Measurements from ENCODE around the gene TBCK.

The TBCK gene

GRCh38 chr4:106034220-106034619, 281.8 kb downstream of the TBCK start:
- H3K4me3 ChIP-seq (ENCODE audit: low read depth, low read length), result no peak overlapping the region
- TF ChIP-seq, protein P1, sequence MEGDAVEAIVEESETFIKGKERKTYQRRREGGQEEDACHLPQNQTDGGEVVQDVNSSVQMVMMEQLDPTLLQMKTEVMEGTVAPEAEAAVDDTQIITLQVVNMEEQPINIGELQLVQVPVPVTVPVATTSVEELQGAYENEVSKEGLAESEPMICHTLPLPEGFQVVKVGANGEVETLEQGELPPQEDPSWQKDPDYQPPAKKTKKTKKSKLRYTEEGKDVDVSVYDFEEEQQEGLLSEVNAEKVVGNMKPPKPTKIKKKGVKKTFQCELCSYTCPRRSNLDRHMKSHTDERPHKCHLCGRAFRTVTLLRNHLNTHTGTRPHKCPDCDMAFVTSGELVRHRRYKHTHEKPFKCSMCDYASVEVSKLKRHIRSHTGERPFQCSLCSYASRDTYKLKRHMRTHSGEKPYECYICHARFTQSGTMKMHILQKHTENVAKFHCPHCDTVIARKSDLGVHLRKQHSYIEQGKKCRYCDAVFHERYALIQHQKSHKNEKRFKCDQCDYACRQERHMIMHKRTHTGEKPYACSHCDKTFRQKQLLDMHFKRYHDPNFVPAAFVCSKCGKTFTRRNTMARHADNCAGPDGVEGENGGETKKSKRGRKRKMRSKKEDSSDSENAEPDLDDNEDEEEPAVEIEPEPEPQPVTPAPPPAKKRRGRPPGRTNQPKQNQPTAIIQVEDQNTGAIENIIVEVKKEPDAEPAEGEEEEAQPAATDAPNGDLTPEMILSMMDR (IDR thresholded peaks at IDR 0.05; ENCODE audit: low read depth, low read length), result no peak
- in situ Hi-C loops (cut with HindIII; ENCODE audit: low sequenced_read_pairs), result no loop called here
- DNase-seq (ENCODE audit: low read depth, low spot score), result peak; percentile 20

DNA sequence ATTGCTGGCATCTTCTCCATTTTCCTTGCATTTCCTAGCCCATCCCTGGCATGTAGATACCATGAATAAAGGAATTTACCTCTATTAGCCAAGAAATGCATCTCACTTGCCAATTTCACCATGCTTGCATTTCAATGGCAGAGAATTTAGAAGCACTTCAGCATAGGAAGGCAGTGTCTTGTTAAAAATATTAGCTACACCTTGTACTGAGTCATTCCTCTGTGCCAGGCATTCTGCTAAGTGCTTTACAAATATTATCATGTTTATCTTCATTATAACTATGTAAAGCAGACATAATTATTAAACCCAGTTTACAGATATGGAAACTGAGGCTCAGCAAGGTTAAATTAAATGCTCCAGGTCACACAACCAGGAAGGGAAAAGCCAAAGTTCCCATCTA, 282.5 kb downstream of the TBCK start:
- TF ChIP-seq, protein P1 (IDR thresholded peaks at IDR 0.05; ENCODE audit: low read depth, low read length), result no peak
- H3K4me3 ChIP-seq (ENCODE audit: low read depth, low read length), result no peak overlapping the region
- no peak for DNase-seq (ENCODE audit: low read depth, low spot score)
- in situ Hi-C loops (cut with HindIII; ENCODE audit: low sequenced_read_pairs), result no loop called here

- TF ChIP-seq, protein P1 (IDR thresholded peaks at IDR 0.05; ENCODE audit: low read depth, low read length), result no peak
- DNase-seq (ENCODE audit: low read depth, low spot score), result peak; percentile 25
- no peak overlapping the region for H3K4me3 ChIP-seq (ENCODE audit: low read depth, low read length)
- in situ Hi-C loops (cut with HindIII; ENCODE audit: low sequenced_read_pairs), result no loop called here
Measured at GRCh38 chr4:106032851-106033286, 283.1 kb downstream of the TBCK start.

DNA sequence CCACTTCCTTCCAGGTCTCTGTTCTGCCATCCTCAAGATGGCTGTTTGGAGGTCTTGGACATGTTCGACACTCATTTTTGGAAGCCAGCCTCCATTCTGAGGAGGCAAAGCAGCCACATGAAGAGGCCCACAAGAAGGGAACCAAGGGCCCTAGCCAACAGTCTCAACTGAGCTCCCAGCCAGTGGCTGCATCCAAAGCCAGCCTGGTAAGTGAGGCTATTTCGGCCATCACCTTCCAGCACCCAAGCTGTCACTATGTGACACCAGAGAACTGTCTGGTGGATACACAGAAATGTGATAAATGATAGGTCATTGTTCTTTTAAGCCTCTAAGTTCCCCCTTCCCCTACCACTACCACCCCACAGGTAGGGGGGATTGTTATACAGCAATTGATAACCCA, 293.6 kb downstream of the TBCK start:
- no peak overlapping the region for H3K4me3 ChIP-seq (ENCODE audit: low read depth, low read length)
- in situ Hi-C loops (cut with HindIII; ENCODE audit: low sequenced_read_pairs), result no loop called here
- DNase-seq (ENCODE audit: low read depth, low spot score), result no peak
- TF ChIP-seq, protein P1 (IDR thresholded peaks at IDR 0.05; ENCODE audit: low read depth, low read length), result no peak

DNA sequence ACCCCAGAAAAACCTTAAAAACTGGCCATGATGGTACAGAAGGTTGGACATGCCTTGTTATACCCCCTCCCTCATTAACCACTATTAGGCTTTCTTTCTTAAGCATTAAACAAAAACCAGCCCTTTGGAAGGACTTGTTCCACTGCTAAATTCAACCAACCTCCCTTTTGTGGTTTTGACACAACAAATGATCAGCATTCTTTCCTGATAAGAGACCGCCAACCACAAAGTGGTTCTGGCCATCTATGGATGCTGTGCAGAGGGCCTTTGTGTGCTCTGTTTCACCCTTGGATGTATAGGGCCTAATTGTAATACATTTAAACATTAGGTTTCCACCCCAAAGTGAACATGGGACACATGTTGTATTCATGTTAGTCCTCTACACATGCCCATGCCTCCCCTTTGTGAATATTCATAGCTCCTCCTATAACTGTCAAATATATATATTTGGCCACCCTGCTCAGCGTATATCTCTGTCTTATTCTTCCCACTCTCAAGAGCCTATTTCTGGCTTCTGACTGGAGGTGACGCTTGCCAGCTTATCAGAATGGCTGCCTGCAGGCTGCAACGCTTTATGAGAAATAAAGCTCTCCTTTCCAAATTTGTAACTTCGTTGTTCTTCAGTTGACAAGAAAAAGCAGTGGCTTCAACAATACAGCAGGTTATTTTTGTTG, 294.1 kb downstream of the TBCK start:
- H3K4me3 ChIP-seq (ENCODE audit: low read depth, low read length), result no peak overlapping the region
- DNase-seq (ENCODE audit: low read depth, low spot score), result peak; percentile 26
- in situ Hi-C loops (cut with HindIII; ENCODE audit: low sequenced_read_pairs), result no loop called here
- TF ChIP-seq, protein P1 (IDR thresholded peaks at IDR 0.05; ENCODE audit: low read depth, low read length), result no peak

DNA sequence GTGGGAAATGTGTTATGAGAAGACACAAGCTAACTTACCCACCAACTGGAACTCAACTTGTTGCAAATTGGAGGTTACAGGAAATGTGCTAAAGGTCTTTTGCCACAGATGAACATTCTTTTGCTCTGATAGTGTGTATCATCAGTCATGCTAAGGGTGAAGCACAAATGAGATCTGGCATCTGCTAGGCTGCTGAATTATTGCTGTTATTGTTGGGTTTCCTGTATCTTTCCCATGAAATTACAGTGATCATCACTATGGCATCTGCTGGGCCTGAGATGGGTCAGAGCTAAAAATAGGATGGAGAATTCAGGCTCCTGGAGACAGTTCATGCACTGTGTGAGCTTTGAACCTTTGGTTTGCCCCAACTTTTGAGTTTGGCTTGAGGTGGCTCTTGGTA, 296.2 kb downstream of the TBCK start:
- TF ChIP-seq, protein P1 (IDR thresholded peaks at IDR 0.05; ENCODE audit: low read depth, low read length), result no peak
- no peak overlapping the region for H3K4me3 ChIP-seq (ENCODE audit: low read depth, low read length)
- in situ Hi-C loops (cut with HindIII; ENCODE audit: low sequenced_read_pairs), result no loop called here
- DNase-seq (ENCODE audit: low read depth, low spot score), result peak; percentile 8
